H1 (cell line): ENCODE results near the gene DCN. TPM values are rescaled to one million over a fixed set of nuclear protein-coding genes. Genes with fewer than 3 reads are reported as not detected.
A peak's percentile ranks its signal among the peaks of the same experiment; 100 is the strongest.

Experiments
- CTCF ChIA-PET: fragments of 300-600 bp; sonication (Branson Sonifier 250); formaldehyde crosslinking; loops from one replicate; lab custom pipeline; 2021; ENCODE audit not compliant: partially characterized antibody; lab: Charles Lee
- POLR2A ChIA-PET: fragments of 300-600 bp; sonication (Branson Sonifier 250); formaldehyde crosslinking; loops from one replicate; lab custom pipeline; 2021; ENCODE audit warnings: inconsistent platforms; ENCODE audit not compliant: partially characterized antibody; lab: Charles Lee
- DNase-seq, 2 experiments: peaks; one replicate each; pipeline versions ENCODE4 v3.0.0 to v3.0.0-alpha.2; 2010 to 2022; ENCODE audit warnings: low spot score in 2 of 2, low read depth in 1 of 2, mixed read lengths in 1 of 2
- FAIRE-seq: peaks from 2 replicates; lab custom pipeline; 2011; peaks lifted over from hg19 to GRCh38; lab: Jason Lieb, UNC
- H2AFZ ChIP-seq: 2 replicates; pipeline ENCODE4 v1.8.1; 2012; ENCODE audit warnings: low read length, inconsistent platforms
- H2AK5ac ChIP-seq: 2 replicates; pipeline ENCODE4 v1.6.1; 2013; ENCODE audit warnings: low read depth, low read length
- H2BK120ac ChIP-seq: replicated peaks from 2 replicates; pipeline ENCODE3; 2013; ENCODE audit warnings: low read depth, low read length, inconsistent platforms
- H2BK12ac ChIP-seq: 2 replicates; pipeline ENCODE4 v1.6.1; 2013; ENCODE audit warnings: low read depth, low read length
- H2BK15ac ChIP-seq: 2 replicates; pipeline ENCODE4 v1.6.1; 2013; ENCODE audit warnings: low read length
- H2BK20ac ChIP-seq: 2 replicates; pipeline ENCODE4 v1.6.1; 2013; ENCODE audit warnings: low read length
- H2BK5ac ChIP-seq: 2 replicates; pipeline ENCODE4 v1.6.1; 2013; ENCODE audit warnings: low read depth, low read length
- H3K14ac ChIP-seq: 2 replicates; pipeline ENCODE4 v1.6.1; 2013; ENCODE audit warnings: inconsistent platforms; ENCODE audit not compliant: insufficient read length
- H3K18ac ChIP-seq: 2 replicates; pipeline ENCODE4 v1.6.1; 2013; ENCODE audit warnings: low read length; ENCODE audit errors: extremely low read depth
- H3K23ac ChIP-seq: 2 replicates; pipeline ENCODE4 v1.6.1; 2013; ENCODE audit warnings: inconsistent platforms; ENCODE audit not compliant: insufficient read length
- H3K23me2 ChIP-seq: 2 replicates; pipeline ENCODE4 v1.6.1; 2013; ENCODE audit warnings: low read depth, low read length
- H3K27ac ChIP-seq: 2 replicates; pipeline ENCODE4 v1.6.1; 2011; ENCODE audit warnings: low read depth, low read length, inconsistent platforms
- H3K27me3 ChIP-seq, 4 experiments: replicated peaks in 1 of 4; 1 replicate in 1 of 4; 2 replicates in 3 of 4; pipeline versions ENCODE4 v1.6.1 to v1.8.1; 2011 to 2013; ENCODE audit warnings: low read length in 3 of 4, mild to moderate bottlenecking in 3 of 4, inconsistent platforms in 2 of 4, mixed read lengths in 2 of 4, moderate library complexity in 1 of 4; ENCODE audit not compliant: control insufficient read depth in 3 of 4, insufficient read depth in 3 of 4; ENCODE audit errors: extremely low read depth in 1 of 4
- H3K36me3 ChIP-seq, 4 experiments: 2 replicates each; pipeline versions ENCODE4 v1.6.1 to v1.8.1; 2011 to 2013; ENCODE audit warnings: mild to moderate bottlenecking in 4 of 4, low read length in 3 of 4, moderate library complexity in 2 of 4, control low read depth in 1 of 4, inconsistent platforms in 1 of 4; ENCODE audit not compliant: insufficient read depth in 4 of 4, control insufficient read depth in 2 of 4
- H3K4ac ChIP-seq: replicated peaks from 2 replicates; pipeline ENCODE3; 2013; ENCODE audit warnings: low read length, low read depth, mixed read lengths, inconsistent platforms; ENCODE audit not compliant: insufficient read length
- H3K4me1 ChIP-seq, 4 experiments: replicated peaks in 1 of 4; 1 replicate in 1 of 4; 2 replicates in 3 of 4; pipeline versions ENCODE4 v1.6.1 to v1.8.1; 2011 to 2013; ENCODE audit warnings: low read length in 3 of 4, inconsistent platforms in 2 of 4, mixed read lengths in 1 of 4; ENCODE audit not compliant: insufficient read depth in 4 of 4, control insufficient read depth in 3 of 4
- H3K4me2 ChIP-seq, 2 experiments: 2 replicates each; pipeline versions ENCODE4 v1.6.1 to v1.8.1; 2011 to 2013; ENCODE audit warnings: low read depth in 2 of 2, low read length in 2 of 2, control low read depth in 1 of 2, inconsistent platforms in 1 of 2, mild to moderate bottlenecking in 1 of 2; ENCODE audit not compliant: insufficient read depth in 1 of 2
- H3K4me3 ChIP-seq, 4 experiments: fragments of 200-600, 300-600 bp in 1 of 4; sonication (generic), shearing (Covaris generic), sonication (Bioruptor Twin) in 1 of 4; 2 replicates each; pipeline versions ENCODE4 v1.5.1 to v1.8.1; 2011 to 2016; ENCODE audit warnings: low read length in 4 of 4, low read depth in 3 of 4, control low read depth in 2 of 4, inconsistent platforms in 2 of 4, mild to moderate bottlenecking in 2 of 4, mixed read lengths in 1 of 4, moderate library complexity in 1 of 4; ENCODE audit not compliant: insufficient read depth in 2 of 4; ENCODE audit errors: extremely low read depth in 1 of 4
- H3K56ac ChIP-seq: replicated peaks from 2 replicates; pipeline ENCODE3; 2013; ENCODE audit warnings: low read depth, mild to moderate bottlenecking, mixed read lengths, low read length, inconsistent platforms; ENCODE audit not compliant: insufficient read length
- H3K79me1 ChIP-seq: 2 replicates; pipeline ENCODE4 v1.6.1; 2013; ENCODE audit warnings: low read depth, low read length, control low read depth
- H3K79me2 ChIP-seq, 2 experiments: 2 replicates each; pipeline versions ENCODE4 v1.6.1 to v1.8.1; 2012 to 2013; ENCODE audit warnings: low read length in 2 of 2, mild to moderate bottlenecking in 2 of 2, inconsistent platforms in 1 of 2; ENCODE audit not compliant: insufficient read depth in 2 of 2, control insufficient read depth in 1 of 2
- H3K9ac ChIP-seq, 4 experiments: replicated peaks in 1 of 4; 1 replicate in 1 of 4; 2 replicates in 3 of 4; pipeline versions ENCODE4 v1.6.1 to v1.8.1; 2011 to 2013; ENCODE audit warnings: low read depth in 3 of 4, low read length in 3 of 4, control low read depth in 2 of 4, mild to moderate bottlenecking in 2 of 4, moderate library complexity in 2 of 4, inconsistent platforms in 1 of 4; ENCODE audit errors: extremely low read depth in 1 of 4
- H3K9me3 ChIP-seq, 2 experiments: 2 replicates each; pipeline versions ENCODE4 v1.6.1 to v1.8.1; 2012 to 2013; ENCODE audit warnings: mild to moderate bottlenecking in 2 of 2, moderate library complexity in 2 of 2, control low read depth in 1 of 2, inconsistent platforms in 1 of 2, low read depth in 1 of 2, low read length in 1 of 2, mixed read lengths in 1 of 2; ENCODE audit not compliant: insufficient read depth in 2 of 2
- H4K20me1 ChIP-seq, 2 experiments: replicated peaks in 1 of 2; 2 replicates each; pipeline versions ENCODE3 to v1.8.1; 2011 to 2013; ENCODE audit warnings: inconsistent platforms in 2 of 2, low read length in 2 of 2, mild to moderate bottlenecking in 1 of 2; ENCODE audit not compliant: insufficient read depth in 2 of 2, control insufficient read depth in 1 of 2
- H4K5ac ChIP-seq: 2 replicates; pipeline ENCODE4 v1.6.1; 2013; ENCODE audit warnings: low read length, low read depth, mixed read lengths, inconsistent platforms; ENCODE audit not compliant: insufficient read length
- H4K8ac ChIP-seq: 2 replicates; pipeline ENCODE4 v1.8.0; 2013; ENCODE audit warnings: mild to moderate bottlenecking, moderate library complexity, low read length, inconsistent platforms; ENCODE audit not compliant: insufficient read depth; ENCODE audit errors: extremely low read depth
- H4K91ac ChIP-seq: replicated peaks from 2 replicates; pipeline ENCODE3; 2013; ENCODE audit warnings: low read length, mixed read lengths, inconsistent platforms; ENCODE audit not compliant: insufficient read length
- ATF2 ChIP-seq: IDR thresholded peaks from 2 replicates; pipeline ENCODE4 v1.6.1; 2012; ENCODE audit warnings: low read length, inconsistent platforms
- BACH1 ChIP-seq: IDR thresholded peaks from 2 replicates; pipeline ENCODE4 v1.6.1; 2012; ENCODE audit warnings: low read length, improper control_type of control experiment
- EGR1 ChIP-seq: IDR thresholded peaks from 2 replicates; pipeline ENCODE4 v1.6.1; 2011; ENCODE audit warnings: low read depth, low read length, borderline replicate concordance
- POLR2A ChIP-seq, 2 experiments: IDR thresholded peaks; 1 replicate in 1 of 2; 2 replicates in 1 of 2; pipeline ENCODE4 v1.6.1; 2011; ENCODE audit warnings: low read depth in 2 of 2, low read length in 2 of 2, mild to moderate bottlenecking in 2 of 2; ENCODE audit errors: control extremely low read depth in 1 of 2
- TAF7 ChIP-seq: optimal IDR thresholded peaks from 2 replicates; pipeline ENCODE3; 2011; ENCODE audit warnings: low read depth, mild to moderate bottlenecking, inconsistent platforms, low read length, moderate library complexity, borderline replicate concordance
- YY1 ChIP-seq: IDR thresholded peaks from 2 replicates; pipeline ENCODE4 v1.6.1; 2011; ENCODE audit warnings: low read depth, mild to moderate bottlenecking, low read length
- WGBS, 2 experiments: shearing (Covaris generic) in 1 of 2; methylation state at CpG; one replicate each; pipeline versions ENCODE4 v1.1.6 to v1.1.7; 2013 to 2015; ENCODE audit warnings: low lambda C conversion rate in 2 of 2, mixed read lengths in 2 of 2, inconsistent platforms in 1 of 2, low coverage in 1 of 2, missing lambda C conversion rate in 1 of 2; ENCODE audit not compliant: insufficient replicate concordance in 2 of 2, insufficient coverage in 1 of 2, insufficient read length in 1 of 2; ENCODE audit errors: extremely low coverage in 1 of 2, missing lambda C conversion rate in 1 of 2; 5-methylcytosine and 5-hydroxymethylcytosine counted together
- polyA plus RNA-seq, 7 experiments: library from polyadenylated mRNA; depleted of rRNA in 3 of 7; stranded (reverse) in 5 of 7; unstranded in 2 of 7; fragments of >200 nt in 5 of 7; fragments of 200-250 nt in 2 of 7; gene quantifications; 1 replicate in 5 of 7; 2 replicates in 1 of 7; 4 replicates in 1 of 7; pipeline versions ENCODE4 v1.2.1 to v1.2.3, GENCODE V29; 2011 to 2013; ENCODE audit warnings: missing spikeins in 2 of 7, mixed read lengths in 2 of 7
- total RNA-seq: library from RNA; stranded (reverse); fragmentation: NEBNext Ultra II Directional; extraction: Animal tissue kit (Norgen Biotek cat#: 25700); gene quantifications from 2 replicates; pipeline ENCODE4 v1.2.1, GENCODE V29; 2021

The DCN gene
- total and polyA plus RNA-seq, 2 of the 8 experiments (the other 6 are each of a cell fraction or from before 2014, with no cell fraction given), result not detected

GRCh38 chr12:91215940-91216454 is 33.4 kb upstream of the DCN start:
- CTCF ChIA-PET, result no interaction called here
- Histone ChIP-seq H3K79me2 (no peaks in the 10 kb centered on the region), H3K27ac (no peak overlapping the region), H3K4ac (no peak overlapping the region), H3K36me3 (no peaks in the 10 kb centered on the region), H2AK5ac (no peak overlapping the region), H3K9me3 (no peaks in the 10 kb centered on the region), H2BK5ac (no peak overlapping the region), H3K9ac (no peak overlapping the region), H4K20me1 (no peaks in the 10 kb centered on the region), H2BK20ac (no peak overlapping the region), H3K27me3 (no peaks in the 10 kb centered on the region), H3K23me2 (no peaks in the 10 kb centered on the region), H2BK120ac (no peak overlapping the region), H3K4me3 (no peak overlapping the region)
- POLR2A ChIA-PET, result no interaction called here
- DNase-seq, result no peak
- WGBS, 2 experiments, result 89% methylated on average over 3 of the region's 3 CpGs; no CpG with 5 or more reads in 1 of the 2 experiments
- TF ChIP-seq YY1 (0 out of 2 replicates have a peak, but pooled peaks have one; percentile 38), ATF2 (no peak), TAF7 (no peak), BACH1 (no peak), EGR1 (no peak), POLR2A (IDR thresholded peaks at IDR 0.05; ENCODE audit: control extremely low read depth in 1 of 2, low read depth in 2 of 2, low read length in 2 of 2) (no peak)
- TF ChIP-seq, all 59 proteins: peak for 1
- no peak overlapping the region for H3K56ac ChIP-seq
- H3K18ac ChIP-seq, result no peak overlapping the region
- no peaks in the 10 kb centered on the region for H3K79me1 ChIP-seq
- H2BK15ac ChIP-seq, result no peak overlapping the region
- FAIRE-seq, result no peak
- H3K14ac ChIP-seq, result no peak overlapping the region
- no peak overlapping the region for H2BK12ac ChIP-seq
- H2AFZ ChIP-seq, result peak overlapping the region; percentile 82
- H3K23ac ChIP-seq, result no peak overlapping the region
- no peak overlapping the region for H3K4me2 ChIP-seq
- H4K5ac ChIP-seq, result no peak overlapping the region
- no peak overlapping the region for H4K8ac ChIP-seq
- no peak overlapping the region for H4K91ac ChIP-seq
- no peaks in the 10 kb centered on the region for H3K4me1 ChIP-seq
